Activated CD4-positive, alpha-beta T cell treated with anti-CD3 and anti-CD28 coated beads, Interleukin-2, amount 50 U/mL, for 16 hours (primary cell): ENCODE data around the gene MCEE.
"Not testable (repeated sequence)": the region's sequence is repeated elsewhere in the genome, so short reads cannot be mapped to it uniquely, and the experiment has no call there.

Experiments used
- DNase-seq: peaks from one replicate; pipeline ENCODE4 v3.0.0-alpha.2; 2020

Gene MCEE

DNA sequence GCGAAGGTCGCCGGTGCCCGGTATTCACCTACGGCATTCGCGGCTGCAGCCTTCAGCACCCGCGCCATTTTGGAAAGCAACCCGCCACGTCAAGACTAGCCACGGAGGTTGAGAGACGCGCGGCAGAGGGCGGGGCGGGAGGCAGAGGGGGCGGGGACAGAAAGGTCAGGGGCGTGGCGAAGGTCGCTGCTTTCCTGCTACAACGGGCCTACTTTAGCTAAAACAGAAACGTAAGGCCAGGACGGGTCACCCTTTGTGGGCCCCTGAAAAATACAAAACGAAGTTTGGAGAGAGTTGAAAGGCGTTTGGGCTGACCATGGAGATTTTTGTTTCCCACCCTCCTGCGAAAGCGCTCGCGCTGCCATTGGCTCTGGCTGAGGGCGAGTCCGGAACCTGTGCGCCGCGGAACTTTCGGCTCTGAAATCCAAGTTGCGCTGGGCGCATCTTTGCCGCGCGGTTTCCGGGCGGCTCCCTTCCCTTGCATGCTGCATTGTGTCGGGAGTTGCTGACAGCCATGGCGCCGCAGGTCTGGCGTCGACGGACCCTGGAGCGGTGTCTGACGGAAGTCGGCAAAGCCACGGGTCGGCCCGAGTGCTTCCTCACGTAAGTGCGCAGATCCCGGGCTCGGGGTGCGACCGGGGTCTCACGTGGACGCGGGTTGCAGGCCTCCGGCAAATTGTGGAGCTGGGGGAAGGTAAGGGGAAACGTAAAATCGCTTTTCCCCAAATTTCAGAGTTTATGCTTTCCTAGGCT lies at the start of gene MCEE, which contains the start of gene MPHOSPH10:
Gene MCEE, minus strand, starts transcription at position 78 of the 753 bp plus-strand sequence. Its CDS starts 10 bp downstream, at position 68.
Gene MPHOSPH10, plus strand, starts transcription at position 483 of the 753 bp plus-strand sequence. Its CDS starts 32 bp downstream, at position 515.
- DNase-seq: peak; percentile 93

- not testable (repeated sequence) for DNase-seq
Measured at GRCh38 chr2:71178836-71179235, 48.8 kb upstream of the MCEE start.

DNA sequence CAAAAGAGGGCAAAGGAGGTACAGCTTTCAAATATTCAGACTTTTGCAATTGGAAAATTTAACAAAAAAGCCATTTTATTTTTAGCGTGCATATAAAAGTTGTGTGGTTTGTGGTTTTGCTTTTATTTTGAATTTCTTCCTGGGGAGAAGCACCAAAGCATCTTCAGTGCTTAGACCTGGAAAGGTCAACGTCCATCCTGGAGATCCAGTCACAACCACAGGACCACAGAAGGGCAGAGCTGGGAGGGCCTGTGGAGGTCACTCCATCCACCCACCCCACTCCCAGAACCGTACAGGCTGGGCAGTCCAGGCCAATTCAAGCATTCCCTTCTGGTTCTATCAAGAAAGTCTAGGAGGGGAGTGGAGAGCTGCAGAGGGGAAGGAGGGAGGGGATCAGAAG lies 44.2 kb upstream of the MCEE start:
- DNase-seq: no peak

GRCh38 chr2:71173096-71173495 lies 43.1 kb upstream of the MCEE start:
- no peak for DNase-seq

DNA sequence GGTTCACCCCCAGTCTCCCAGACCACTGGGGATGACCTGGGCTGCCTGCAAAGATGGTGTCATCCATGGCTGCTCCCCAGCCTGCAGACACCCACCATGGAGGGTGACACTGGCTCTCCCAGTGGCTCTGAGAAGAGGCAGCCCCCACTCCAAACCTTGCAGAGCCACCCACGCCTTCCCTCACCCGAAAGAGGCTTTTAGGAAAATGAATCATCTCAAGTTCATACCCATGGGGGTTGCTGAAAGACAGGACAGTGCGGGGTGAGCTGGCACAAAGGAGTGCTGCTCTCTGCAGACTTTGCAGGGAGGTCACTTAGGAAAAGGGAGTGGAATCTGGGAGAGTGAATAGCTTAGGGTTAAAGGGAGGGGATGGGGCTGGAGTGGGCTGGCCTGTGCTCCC lies 36.8 kb upstream of the MCEE start:
- DNase-seq: no peak

DNA sequence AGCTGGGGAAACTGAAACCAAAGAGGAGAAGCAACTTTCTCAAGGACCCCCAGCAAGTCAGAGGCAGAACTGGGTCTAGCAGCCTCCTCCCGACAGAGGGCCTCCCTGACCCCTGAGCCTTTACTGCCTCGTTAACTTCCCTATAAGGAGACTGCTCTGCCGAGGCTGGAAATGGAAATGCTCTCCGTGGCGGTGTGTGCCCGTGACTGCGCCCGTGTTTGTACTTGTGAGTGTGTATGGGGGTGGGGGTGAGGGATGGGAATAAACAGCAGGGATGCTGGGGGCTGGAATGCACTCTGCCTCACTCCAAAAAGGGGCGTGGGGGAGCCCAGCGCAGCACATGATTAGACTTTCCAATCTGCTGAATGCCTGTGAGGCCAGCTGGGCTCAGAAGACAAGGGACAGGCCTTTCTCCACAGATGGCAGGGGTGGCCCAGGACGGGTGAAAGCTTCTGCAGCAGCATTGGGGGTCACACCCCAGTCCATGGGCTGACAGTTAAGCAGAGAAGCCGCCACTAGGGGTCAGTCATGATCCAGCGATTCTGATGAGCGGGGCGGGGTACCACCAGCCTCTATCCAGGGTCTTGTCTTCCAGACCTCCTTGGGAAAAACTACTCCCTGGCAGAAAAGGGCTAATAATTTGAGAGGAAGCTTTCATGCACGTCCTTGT lies 27.2 kb upstream of the MCEE start:
- peak; percentile 61 for DNase-seq

GRCh38 chr2:71156573-71156972 lies 26.5 kb upstream of the MCEE start:
- no peak for DNase-seq

GRCh38 chr2:71155846-71156245 lies 25.8 kb upstream of the MCEE start:
- DNase-seq: no peak

GRCh38 chr2:71154798-71155197 lies 24.8 kb upstream of the MCEE start:
- DNase-seq: peak; percentile 39

- DNase-seq: no peak
Measured at GRCh38 chr2:71154279-71154678, 24.2 kb upstream of the MCEE start.

DNA sequence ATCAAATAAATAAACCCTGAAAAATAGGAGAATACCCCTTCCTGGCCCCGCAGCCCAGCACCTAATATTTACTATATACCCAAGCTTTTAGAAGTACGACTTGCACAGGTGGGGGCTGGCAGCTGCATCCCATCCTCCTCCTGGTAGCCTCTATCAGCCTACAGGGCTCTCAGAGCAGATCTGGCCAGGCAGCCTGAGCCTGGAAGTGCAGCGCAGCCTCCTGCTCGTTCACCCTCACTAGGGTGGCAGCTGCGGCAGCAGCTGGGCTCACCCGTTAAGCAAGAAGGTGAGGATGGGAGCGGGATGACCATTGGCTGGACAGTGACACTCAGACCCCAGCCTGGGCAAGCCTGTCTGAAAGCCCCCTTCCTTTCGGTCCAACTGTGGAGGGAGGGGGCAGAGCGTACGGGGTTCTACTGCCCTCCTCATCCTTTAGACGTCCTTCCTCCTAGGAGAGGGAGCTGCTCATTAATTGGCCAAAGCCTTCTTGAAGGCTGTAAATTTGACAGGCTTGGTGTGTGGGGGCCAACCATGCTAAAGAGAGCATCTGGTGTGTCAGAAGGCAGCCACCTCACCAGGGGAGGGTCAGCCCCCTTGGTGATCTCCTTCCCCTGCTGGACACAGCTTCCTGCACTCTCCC lies 23.7 kb upstream of the MCEE start:
- DNase-seq: no peak

- no peak for DNase-seq
Measured at GRCh38 chr2:71151620-71152019, 21.6 kb upstream of the MCEE start.

GRCh38 chr2:71150082-71150816 lies 20.2 kb upstream of the MCEE start:
- no peak for DNase-seq

DNA sequence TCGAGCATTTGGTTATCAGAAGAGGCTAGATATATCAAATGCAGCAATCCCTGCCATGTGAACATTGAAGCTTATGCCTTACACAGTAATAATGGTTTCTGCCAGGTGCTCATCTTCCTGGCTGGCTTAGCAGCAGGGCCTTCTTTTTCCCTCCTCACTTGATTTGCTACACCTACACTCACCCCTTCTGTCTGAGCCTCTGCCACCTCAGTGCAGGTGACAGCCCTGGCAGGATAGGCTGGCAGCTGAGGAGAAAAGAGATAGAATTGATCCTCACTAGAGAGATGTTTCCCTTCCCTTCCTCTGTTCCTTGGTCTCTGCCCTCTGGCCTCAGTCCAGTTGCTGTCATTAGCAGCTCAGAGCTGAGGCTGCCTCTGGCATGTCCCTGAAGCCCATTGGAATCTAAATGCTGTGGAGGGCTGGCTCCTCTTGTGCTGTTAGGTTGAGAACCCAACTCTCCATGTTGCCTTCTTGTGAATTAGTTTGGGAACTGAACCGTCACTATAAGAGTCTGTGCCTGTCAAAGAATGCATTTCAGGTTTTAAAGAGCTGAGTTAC lies 18.6 kb upstream of the MCEE start:
- DNase-seq: no peak

DNA sequence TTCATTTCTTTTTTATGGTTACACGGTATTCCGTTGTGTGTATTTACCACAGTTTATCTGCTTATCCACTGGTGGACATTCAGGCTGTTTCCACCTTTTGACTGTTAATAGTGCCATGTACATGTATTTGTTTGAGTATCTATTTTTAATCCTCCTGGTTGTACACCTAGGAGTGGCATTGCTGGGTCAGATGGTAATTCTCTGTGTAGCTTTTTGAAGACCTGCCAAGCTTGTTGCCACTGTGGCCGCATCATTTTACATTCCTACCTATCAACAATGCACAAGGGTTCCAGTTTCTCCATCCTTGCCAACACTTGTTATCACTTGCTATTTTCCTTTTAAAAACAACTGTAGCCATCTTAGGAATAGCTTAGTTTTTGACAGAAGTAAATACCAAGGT lies 13.8 kb upstream of the MCEE start:
- no peak for DNase-seq

DNA sequence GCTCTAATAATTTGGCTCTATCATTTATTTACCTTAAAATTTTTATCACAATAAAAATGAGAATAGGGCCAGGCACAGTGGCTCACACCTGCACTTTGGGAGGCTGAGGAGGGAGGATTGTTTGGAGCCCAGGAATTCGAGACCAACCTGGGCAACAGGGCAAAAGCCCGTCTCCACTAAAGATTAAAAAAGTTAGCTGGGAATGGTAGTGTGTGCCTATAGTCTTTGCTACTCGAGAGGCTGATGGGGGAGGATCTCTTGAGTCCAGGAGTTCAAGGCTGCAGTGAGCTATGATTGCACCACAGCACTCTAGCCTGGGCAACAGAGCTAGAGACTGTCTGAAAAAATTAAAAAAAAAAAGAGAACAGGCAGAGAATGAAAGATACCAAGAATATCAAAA lies 6.1 kb upstream of the MCEE start:
- DNase-seq: no peak

- DNase-seq: no peak
Measured at GRCh38 chr2:71133603-71134002, 3.6 kb upstream of the MCEE start.

- not testable (repeated sequence) for DNase-seq
Measured at GRCh38 chr2:71131387-71132166, 1.5 kb upstream of the MCEE start.

GRCh38 chr2:71130905-71131244 lies 846 bp upstream of the MCEE start:
- peak; percentile 27 for DNase-seq

GRCh38 chr2:71129902-71130151 lies 202 bp downstream of the MCEE start:
- no peak for DNase-seq

- DNase-seq: no peak
Measured at GRCh38 chr2:71129114-71129901, 721 bp downstream of the MCEE start.

DNA sequence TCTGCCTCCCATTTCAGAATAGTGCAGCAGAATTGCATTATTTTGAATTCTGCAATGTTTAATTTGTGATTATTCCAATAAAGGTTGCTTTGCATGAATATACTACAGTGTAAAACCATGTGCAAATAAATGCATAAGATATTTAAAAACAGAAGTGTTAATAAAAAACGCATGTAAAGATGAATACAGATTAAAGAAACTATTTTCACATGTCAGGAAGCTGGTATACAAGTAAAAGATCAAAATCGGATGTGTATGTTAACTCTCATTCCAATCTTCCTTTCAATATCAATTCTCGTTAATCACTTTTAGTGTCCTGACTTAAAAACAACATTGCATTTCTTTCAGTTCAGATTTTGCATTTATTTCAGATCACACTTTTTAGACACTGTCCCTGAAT lies 3.1 kb downstream of the MCEE start:
- DNase-seq: no peak
